NT2/D1 (cell line): Measurements from ENCODE around the gene USP49.

ENCODE experiments used
- YY1 ChIP-seq: IDR thresholded peaks from 2 replicates; pipeline ENCODE4 v1.6.1; 2011; ENCODE audit not compliant: insufficient read length, insufficient read depth
- ZNF274 ChIP-seq: IDR thresholded peaks from 2 replicates; pipeline ENCODE4 v1.6.1; 2011; ENCODE audit warnings: mild to moderate bottlenecking, low read depth, low read length

DNA sequence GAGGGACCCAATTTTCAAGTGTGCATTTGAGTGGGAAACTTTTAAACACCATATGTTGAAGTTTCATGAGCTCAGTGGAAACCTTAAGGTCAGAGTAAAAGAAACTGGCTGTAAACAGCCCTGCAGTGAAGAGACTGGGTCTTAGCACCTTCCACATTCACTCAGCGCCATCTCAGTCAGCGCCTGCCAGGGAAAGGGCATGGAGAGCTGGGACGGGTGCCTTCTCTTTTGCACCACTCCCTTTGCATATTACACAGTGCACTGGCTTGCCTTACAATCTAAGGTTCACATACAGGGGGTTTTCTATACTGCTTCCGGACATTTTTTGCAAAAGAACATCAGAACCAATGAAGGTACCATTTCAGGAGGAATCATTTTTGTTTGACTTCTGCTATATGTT lies 103.2 kb downstream of the USP49 start:
- TF ChIP-seq YY1 (no peak), ZNF274 (no peak)
